Measurements from ENCODE around the gene PSRC1. TPM values are rescaled to one million over a fixed set of nuclear protein-coding genes. Genes with fewer than 3 reads are reported as not detected.

The PSRC1 gene
- total RNA-seq, 4 donors from 2014 or later = 1.9 to 18.0 (median 4.4) TPM

DNA sequence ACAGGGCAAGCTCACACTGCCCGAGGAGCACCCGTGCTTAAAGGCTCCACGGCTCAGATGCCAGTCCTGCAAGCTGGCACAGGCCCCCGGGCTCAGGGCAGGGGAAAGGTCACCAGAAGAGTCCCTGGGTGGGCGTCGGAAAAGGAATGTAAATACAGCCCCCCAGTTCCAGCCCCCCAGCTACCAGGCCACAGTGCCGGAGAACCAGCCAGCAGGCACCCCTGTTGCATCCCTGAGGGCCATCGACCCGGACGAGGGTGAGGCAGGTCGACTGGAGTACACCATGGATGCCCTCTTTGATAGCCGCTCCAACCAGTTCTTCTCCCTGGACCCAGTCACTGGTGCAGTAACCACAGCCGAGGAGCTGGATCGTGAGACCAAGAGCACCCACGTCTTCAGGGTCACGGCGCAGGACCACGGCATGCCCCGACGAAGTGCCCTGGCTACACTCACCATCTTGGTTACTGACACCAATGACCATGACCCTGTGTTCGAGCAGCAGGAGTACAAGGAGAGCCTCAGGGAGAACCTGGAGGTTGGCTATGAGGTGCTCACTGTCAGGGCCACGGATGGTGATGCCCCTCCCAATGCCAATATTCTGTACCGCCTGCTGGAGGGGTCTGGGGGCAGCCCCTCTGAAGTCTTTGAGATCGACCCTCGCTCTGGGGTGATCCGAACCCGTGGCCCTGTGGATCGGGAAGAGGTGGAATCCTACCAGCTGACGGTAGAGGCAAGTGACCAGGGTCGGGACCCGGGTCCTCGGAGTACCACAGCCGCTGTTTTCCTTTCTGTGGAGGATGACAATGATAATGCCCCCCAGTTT lies 32.3 kb downstream of the PSRC1 start:
- 86% methylated on average over 33 of the region's 33 CpGs; no CpG with 5 or more reads in 1 of the 2 donors for WGBS, 2 donors (ENCODE audit: low coverage in 1 of 2)
- Histone ChIP-seq H3K36me3 (no peaks in the 10 kb centered on the region), H3K27ac (peak overlapping the region in 1 of 4 donors; percentile 12), H3K27me3 (no peaks in the 10 kb centered on the region), H3K9me3 (no peaks in the 10 kb centered on the region), H3K4me1 (peaks cover 21 to 29% (median 25%) of the 10 kb centered on the region in 4 donors), H3K4me3 (peak overlapping the region in 1 of 4 donors; percentile 75)
- no peak for DNase-seq
- in situ Hi-C loops (cut with MboI; ENCODE audit: low pct_ligation_motif_present in 1 of 4, low pct_unique_long_range_greater_than_20kb in 1 of 4, low sequenced_read_pairs in 3 of 4) = no loop called here
- intact Hi-C loops (cut with DNase I; ENCODE audit: low total_unique reads) = no loop called here
- TF ChIP-seq EP300 (IDR thresholded peaks at IDR 0.05; ENCODE audit: low read depth) = no peak
- TF ChIP-seq POLR2A (IDR thresholded peaks at IDR 0.05) = no peak
- TF ChIP-seq POLR2AphosphoS5 (IDR thresholded peaks at IDR 0.05) = no peak
- TF ChIP-seq, protein P1, sequence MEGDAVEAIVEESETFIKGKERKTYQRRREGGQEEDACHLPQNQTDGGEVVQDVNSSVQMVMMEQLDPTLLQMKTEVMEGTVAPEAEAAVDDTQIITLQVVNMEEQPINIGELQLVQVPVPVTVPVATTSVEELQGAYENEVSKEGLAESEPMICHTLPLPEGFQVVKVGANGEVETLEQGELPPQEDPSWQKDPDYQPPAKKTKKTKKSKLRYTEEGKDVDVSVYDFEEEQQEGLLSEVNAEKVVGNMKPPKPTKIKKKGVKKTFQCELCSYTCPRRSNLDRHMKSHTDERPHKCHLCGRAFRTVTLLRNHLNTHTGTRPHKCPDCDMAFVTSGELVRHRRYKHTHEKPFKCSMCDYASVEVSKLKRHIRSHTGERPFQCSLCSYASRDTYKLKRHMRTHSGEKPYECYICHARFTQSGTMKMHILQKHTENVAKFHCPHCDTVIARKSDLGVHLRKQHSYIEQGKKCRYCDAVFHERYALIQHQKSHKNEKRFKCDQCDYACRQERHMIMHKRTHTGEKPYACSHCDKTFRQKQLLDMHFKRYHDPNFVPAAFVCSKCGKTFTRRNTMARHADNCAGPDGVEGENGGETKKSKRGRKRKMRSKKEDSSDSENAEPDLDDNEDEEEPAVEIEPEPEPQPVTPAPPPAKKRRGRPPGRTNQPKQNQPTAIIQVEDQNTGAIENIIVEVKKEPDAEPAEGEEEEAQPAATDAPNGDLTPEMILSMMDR (IDR thresholded peaks at IDR 0.05) = no peak

DNA sequence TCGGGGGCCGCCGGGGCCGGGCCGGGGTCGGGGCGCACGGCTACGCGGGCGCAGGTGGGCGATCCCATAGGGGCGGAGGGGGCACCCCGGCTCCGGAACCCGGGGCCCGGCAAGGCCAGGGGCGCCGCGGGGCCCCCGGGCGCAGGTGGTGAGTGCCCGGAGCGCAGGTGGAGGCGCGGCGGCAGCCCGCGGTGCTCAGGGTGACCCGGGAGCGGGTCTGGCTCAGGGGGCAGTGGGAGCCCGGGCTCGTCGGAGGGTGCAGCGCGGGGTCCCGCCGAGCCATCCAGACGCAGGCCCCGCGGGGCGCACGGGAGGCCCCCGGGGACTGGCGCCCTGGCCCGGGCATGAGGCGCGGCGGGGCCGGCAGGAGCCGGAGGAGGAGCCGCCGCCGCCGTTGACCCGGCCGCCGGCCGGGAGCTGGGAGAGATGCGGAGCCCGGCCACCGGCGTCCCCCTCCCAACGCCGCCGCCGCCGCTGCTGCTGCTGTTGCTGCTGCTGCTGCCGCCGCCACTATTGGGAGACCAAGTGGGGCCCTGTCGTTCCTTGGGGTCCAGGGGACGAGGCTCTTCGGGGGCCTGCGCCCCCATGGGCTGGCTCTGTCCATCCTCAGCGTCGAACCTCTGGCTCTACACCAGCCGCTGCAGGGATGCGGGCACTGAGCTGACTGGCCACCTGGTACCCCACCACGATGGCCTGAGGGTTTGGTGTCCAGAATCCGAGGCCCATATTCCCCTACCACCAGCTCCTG lies 33.1 kb downstream of the PSRC1 start:
- in situ Hi-C loops (cut with MboI; ENCODE audit: low pct_ligation_motif_present in 1 of 4, low pct_unique_long_range_greater_than_20kb in 1 of 4, low sequenced_read_pairs in 3 of 4) (no loop called here), intact Hi-C loops (cut with DNase I; ENCODE audit: low total_unique reads) (no loop called here)
- TF ChIP-seq, protein P1 (IDR thresholded peaks at IDR 0.05) = no peak
- TF ChIP-seq POLR2A (IDR thresholded peaks at IDR 0.05) (no peak), EP300 (IDR thresholded peaks at IDR 0.05; ENCODE audit: low read depth) (no peak), POLR2AphosphoS5 (IDR thresholded peaks at IDR 0.05) (no peak)
- Histone ChIP-seq H3K27ac (peak overlapping the region in 3 of 4 donors; percentile 12 to 58 (median 43)), H3K9me3 (no peaks in the 10 kb centered on the region), H3K36me3 (no peaks in the 10 kb centered on the region), H3K4me1 (peaks cover 17 to 25% (median 21%) of the 10 kb centered on the region in 4 donors), H3K27me3 (no peaks in the 10 kb centered on the region), H3K4me3 (peak overlapping the region; percentile 73 to 84 (median 77))
- no peak for DNase-seq
- 2% methylated on average over 36 of the region's 80 CpGs; no CpG with 5 or more reads in 1 of the 2 donors for whole genome bisulfite sequencing, 2 donors (ENCODE audit: low coverage in 1 of 2)

DNA sequence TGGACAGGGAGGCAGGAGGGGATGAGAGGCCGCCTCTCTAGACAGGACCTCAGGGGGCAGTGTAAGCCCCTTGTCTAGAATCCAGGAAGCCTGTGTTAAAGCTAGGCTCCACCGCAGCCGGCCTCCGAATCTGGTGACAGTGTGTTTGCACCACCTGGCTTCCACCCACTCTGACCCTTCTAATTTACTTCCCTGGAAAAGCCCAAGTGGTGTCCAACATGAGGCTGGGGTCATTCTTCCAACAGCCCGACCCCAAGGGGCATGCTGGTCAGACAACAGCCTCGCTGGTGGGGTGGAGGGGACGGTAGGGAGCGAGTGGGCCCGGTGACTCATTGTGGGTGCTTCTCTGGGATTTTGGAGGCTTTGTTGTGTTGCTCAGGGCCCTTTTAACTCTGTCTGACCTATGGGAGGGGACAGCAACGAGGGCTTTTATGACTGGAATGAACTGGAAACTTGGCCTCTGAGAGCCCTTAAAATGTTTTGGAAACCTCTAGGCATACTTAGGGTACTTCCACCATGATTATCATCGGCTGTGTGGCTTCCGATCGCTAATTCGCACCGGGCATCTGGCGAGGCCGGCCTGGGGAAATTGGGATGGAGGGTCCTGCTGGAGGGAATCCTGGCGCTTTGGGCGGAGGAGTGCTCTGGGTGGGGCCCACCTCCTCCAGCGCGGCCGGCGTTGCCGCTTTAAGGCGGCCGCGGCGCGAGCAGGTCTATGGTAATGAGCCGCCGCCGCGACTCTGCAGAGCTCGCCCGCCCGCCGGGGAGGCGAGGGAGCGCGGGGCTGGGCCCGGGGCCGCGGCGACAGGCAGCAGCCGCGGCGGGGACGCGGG lies 33.9 kb downstream of the PSRC1 start, which contains the start of gene CELSR2:
TSS of gene CELSR2 (plus strand) at position 743 of the 833 bp plus-strand sequence. CDS start 541 bp downstream, outside the sequence.
- H3K27me3 ChIP-seq = no peaks in the 10 kb centered on the region
- WGBS, 2 donors (ENCODE audit: low coverage in 1 of 2) = 23% methylated on average over 27 of the region's 49 CpGs; no CpG with 5 or more reads in 1 of the 2 donors
- peak within 1 kb of the TSS in 3 of 4 donors; percentile 12 to 58 (median 43) for H3K27ac ChIP-seq
- no peaks in the 10 kb centered on the region for H3K9me3 ChIP-seq
- peaks cover 11 to 17% (median 14%) of the 10 kb centered on the region in 4 donors for H3K4me1 ChIP-seq
- peak; percentile 70 for DNase-seq
- intact Hi-C loops (cut with DNase I; ENCODE audit: low total_unique reads) (no loop called here), in situ Hi-C loops (cut with MboI; ENCODE audit: low pct_ligation_motif_present in 1 of 4, low pct_unique_long_range_greater_than_20kb in 1 of 4, low sequenced_read_pairs in 3 of 4) (no loop called here)
- H3K4me3 ChIP-seq = peak within 1 kb of the TSS; percentile 73 to 84 (median 77)
- H3K36me3 ChIP-seq = no peaks in the 10 kb centered on the region
- peak in 1 of 3 donors; percentile 26 for TF ChIP-seq POLR2AphosphoS5 (IDR thresholded peaks at IDR 0.05)
- TF ChIP-seq, protein P1 (IDR thresholded peaks at IDR 0.05) = no peak
- TF ChIP-seq POLR2A (IDR thresholded peaks at IDR 0.05) = no peak
- TF ChIP-seq EP300 (IDR thresholded peaks at IDR 0.05; ENCODE audit: low read depth) = no peak

Measured in transverse colon (tissue), 4 donors.